Stimulated activated naive CD8-positive, alpha-beta T cell treated with anti-CD3 and anti-CD28 coated beads, Interleukin-15, Interleukin-2, amounts not matched to agents 100 ng/mL and 50 ng/mL, for 24 hours (primary cell): ENCODE measurements around the gene IFNAR1.

Experiments
- H3K27ac Mint-ChIP-seq: one replicate; pipeline ENCODE4 v1.8.0; 2021; ENCODE audit warnings: mild to moderate bottlenecking, mixed read lengths
- H3K27me3 Mint-ChIP-seq: one replicate; pipeline ENCODE4 v1.8.0; 2021; ENCODE audit warnings: mixed read lengths
- H3K36me3 Mint-ChIP-seq: one replicate; pipeline ENCODE4 v1.8.0; 2021; ENCODE audit warnings: low read depth, mixed read lengths
- H3K4me1 Mint-ChIP-seq: one replicate; pipeline ENCODE4 v1.8.0; 2021; ENCODE audit warnings: low read depth, mixed read lengths
- H3K4me3 Mint-ChIP-seq: one replicate; pipeline ENCODE4 v1.8.0; 2021; ENCODE audit warnings: mild to moderate bottlenecking, mixed read lengths
- H3K9me3 Mint-ChIP-seq: one replicate; pipeline ENCODE4 v1.8.0; 2021; ENCODE audit warnings: mixed read lengths

Gene IFNAR1

GRCh38 chr21:33299181-33299752, 25.5 kb upstream of the IFNAR1 start:
- Mint-ChIP-seq H3K9me3 (no peaks in the 10 kb centered on the region), H3K4me3 (peak overlapping the region; percentile 2), H3K27ac (peak overlapping the region; percentile 83), H3K36me3 (peaks cover 17% of the 10 kb centered on the region), H3K4me1 (peaks cover 43% of the 10 kb centered on the region), H3K27me3 (no peaks in the 10 kb centered on the region)

- H3K27me3 Mint-ChIP-seq = no peaks in the 10 kb centered on the region
- no peaks in the 10 kb centered on the region for H3K9me3 Mint-ChIP-seq
- no peak overlapping the region for H3K27ac Mint-ChIP-seq
- H3K36me3 Mint-ChIP-seq = peaks cover 11% of the 10 kb centered on the region
- H3K4me3 Mint-ChIP-seq = no peak overlapping the region
- H3K4me1 Mint-ChIP-seq = peaks cover 50% of the 10 kb centered on the region
These were observed 23.8 kb upstream of the IFNAR1 start for GRCh38 chr21:33300701-33301631.

GRCh38 chr21:33301632-33302002, 23.2 kb upstream of the IFNAR1 start:
- Mint-ChIP-seq H3K9me3 (no peaks in the 10 kb centered on the region), H3K36me3 (peaks cover 4% of the 10 kb centered on the region), H3K27me3 (no peaks in the 10 kb centered on the region), H3K4me1 (peaks cover 50% of the 10 kb centered on the region), H3K4me3 (no peak overlapping the region), H3K27ac (peak overlapping the region; percentile 6)

GRCh38 chr21:33302055-33302454, 22.7 kb upstream of the IFNAR1 start:
- peaks cover 3% of the 10 kb centered on the region for H3K36me3 Mint-ChIP-seq
- no peaks in the 10 kb centered on the region for H3K27me3 Mint-ChIP-seq
- no peak overlapping the region for H3K27ac Mint-ChIP-seq
- no peaks in the 10 kb centered on the region for H3K9me3 Mint-ChIP-seq
- H3K4me3 Mint-ChIP-seq = no peak overlapping the region
- H3K4me1 Mint-ChIP-seq = peaks cover 48% of the 10 kb centered on the region

GRCh38 chr21:33302796-33303195, 22.0 kb upstream of the IFNAR1 start:
- Mint-ChIP-seq H3K9me3 (no peaks in the 10 kb centered on the region), H3K4me3 (no peak overlapping the region), H3K36me3 (no peaks in the 10 kb centered on the region), H3K27ac (no peak overlapping the region), H3K27me3 (no peaks in the 10 kb centered on the region), H3K4me1 (peaks cover 41% of the 10 kb centered on the region)

- Mint-ChIP-seq H3K9me3 (no peaks in the 10 kb centered on the region), H3K4me3 (no peak overlapping the region), H3K4me1 (peaks cover 28% of the 10 kb centered on the region), H3K27ac (no peak overlapping the region), H3K36me3 (no peaks in the 10 kb centered on the region), H3K27me3 (no peaks in the 10 kb centered on the region)
These were observed 19.5 kb upstream of the IFNAR1 start for GRCh38 chr21:33305344-33305671.

GRCh38 chr21:33305938-33306337, 18.8 kb upstream of the IFNAR1 start:
- no peak overlapping the region for H3K27ac Mint-ChIP-seq
- H3K36me3 Mint-ChIP-seq = no peaks in the 10 kb centered on the region
- no peak overlapping the region for H3K4me3 Mint-ChIP-seq
- peaks cover 22% of the 10 kb centered on the region for H3K4me1 Mint-ChIP-seq
- H3K27me3 Mint-ChIP-seq = no peaks in the 10 kb centered on the region
- H3K9me3 Mint-ChIP-seq = no peaks in the 10 kb centered on the region

- Mint-ChIP-seq H3K4me3 (no peak overlapping the region), H3K36me3 (no peaks in the 10 kb centered on the region), H3K9me3 (no peaks in the 10 kb centered on the region), H3K4me1 (peaks cover 14% of the 10 kb centered on the region), H3K27me3 (no peaks in the 10 kb centered on the region), H3K27ac (no peak overlapping the region)
These were observed 15.9 kb upstream of the IFNAR1 start for GRCh38 chr21:33308586-33309490.

- Mint-ChIP-seq H3K4me1 (peaks cover 10% of the 10 kb centered on the region), H3K27me3 (no peaks in the 10 kb centered on the region), H3K4me3 (no peak overlapping the region), H3K27ac (no peak overlapping the region), H3K36me3 (no peaks in the 10 kb centered on the region), H3K9me3 (no peaks in the 10 kb centered on the region)
These were observed 15.0 kb upstream of the IFNAR1 start for GRCh38 chr21:33309778-33310177.

- H3K27me3 Mint-ChIP-seq = no peaks in the 10 kb centered on the region
- H3K4me3 Mint-ChIP-seq = no peak overlapping the region
- no peaks in the 10 kb centered on the region for H3K9me3 Mint-ChIP-seq
- no peaks in the 10 kb centered on the region for H3K36me3 Mint-ChIP-seq
- no peak overlapping the region for H3K27ac Mint-ChIP-seq
- H3K4me1 Mint-ChIP-seq = peaks cover 8% of the 10 kb centered on the region
These were observed 12.6 kb upstream of the IFNAR1 start for GRCh38 chr21:33312121-33312520.

- Mint-ChIP-seq H3K4me3 (no peak overlapping the region), H3K9me3 (no peaks in the 10 kb centered on the region), H3K27me3 (no peaks in the 10 kb centered on the region), H3K27ac (no peak overlapping the region), H3K36me3 (no peaks in the 10 kb centered on the region), H3K4me1 (peaks cover 8% of the 10 kb centered on the region)
These were observed 11.6 kb upstream of the IFNAR1 start for GRCh38 chr21:33313183-33313582.

- Mint-ChIP-seq H3K4me3 (no peak overlapping the region), H3K9me3 (no peaks in the 10 kb centered on the region), H3K4me1 (peaks cover 6% of the 10 kb centered on the region), H3K27ac (no peak overlapping the region), H3K36me3 (no peaks in the 10 kb centered on the region), H3K27me3 (no peaks in the 10 kb centered on the region)
These were observed 11.2 kb upstream of the IFNAR1 start for GRCh38 chr21:33313611-33314010.

- Mint-ChIP-seq H3K9me3 (no peaks in the 10 kb centered on the region), H3K4me1 (peaks cover under 1% of the 10 kb centered on the region), H3K4me3 (no peak overlapping the region), H3K27ac (no peak overlapping the region), H3K27me3 (no peaks in the 10 kb centered on the region), H3K36me3 (no peaks in the 10 kb centered on the region)
These were observed 10.7 kb upstream of the IFNAR1 start for GRCh38 chr21:33314111-33314510.

- Mint-ChIP-seq H3K36me3 (no peaks in the 10 kb centered on the region), H3K9me3 (no peaks in the 10 kb centered on the region), H3K4me3 (no peak overlapping the region), H3K27ac (no peak overlapping the region), H3K27me3 (no peaks in the 10 kb centered on the region), H3K4me1 (no peaks in the 10 kb centered on the region)
These were observed 8.6 kb upstream of the IFNAR1 start for GRCh38 chr21:33315946-33316710.
